Measurements from ENCODE around the gene PPM1E. TPM values are rescaled to one million over a fixed set of nuclear protein-coding genes. Genes with fewer than 3 reads are reported as not detected.
A peak's percentile ranks its signal among the peaks of the same experiment; 100 is the strongest.

PPM1E gene
- total RNA-seq, 2 experiments from 2014 or later: not detected

DNA sequence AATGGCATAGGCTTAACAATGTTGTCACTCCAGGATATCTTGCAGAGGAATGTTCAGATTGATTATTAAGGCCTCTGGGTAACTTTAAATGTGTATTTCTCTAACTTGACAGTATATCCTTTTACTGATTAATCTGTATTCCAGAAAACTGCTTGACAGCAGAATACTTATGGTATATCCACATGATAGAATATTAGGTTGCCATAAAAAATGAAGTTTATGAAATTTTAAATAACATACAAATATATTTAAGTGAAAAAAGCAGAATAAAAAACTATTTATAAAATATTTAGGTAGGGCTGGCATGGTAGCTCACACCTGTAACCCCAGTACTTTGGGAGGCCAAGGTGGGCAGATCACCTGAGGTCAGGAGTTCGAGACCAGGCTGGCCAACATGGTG, 244.4 kb downstream of the PPM1E start:
- H3K4me3 Mint-ChIP-seq: no peak overlapping the region
- no peaks in the 10 kb centered on the region for H3K27me3 Mint-ChIP-seq
- ChIA-PET CTCF (interaction anchor here (0.6 kb wide), 1 partner anchor 408 kb away, joined by 3 read pairs; no protein-coding TSS in a partner anchor), POLR2A (no interaction called here)
- H3K36me3 Mint-ChIP-seq (ENCODE audit: low read depth): peaks cover 34% of the 10 kb centered on the region
- no peaks in the 10 kb centered on the region for H3K9me3 Mint-ChIP-seq
- peak overlapping the region; percentile 95 for H3K27ac Mint-ChIP-seq
- peaks cover 28% of the 10 kb centered on the region for H3K4me1 Mint-ChIP-seq
- DNase-seq: no peak

DNA sequence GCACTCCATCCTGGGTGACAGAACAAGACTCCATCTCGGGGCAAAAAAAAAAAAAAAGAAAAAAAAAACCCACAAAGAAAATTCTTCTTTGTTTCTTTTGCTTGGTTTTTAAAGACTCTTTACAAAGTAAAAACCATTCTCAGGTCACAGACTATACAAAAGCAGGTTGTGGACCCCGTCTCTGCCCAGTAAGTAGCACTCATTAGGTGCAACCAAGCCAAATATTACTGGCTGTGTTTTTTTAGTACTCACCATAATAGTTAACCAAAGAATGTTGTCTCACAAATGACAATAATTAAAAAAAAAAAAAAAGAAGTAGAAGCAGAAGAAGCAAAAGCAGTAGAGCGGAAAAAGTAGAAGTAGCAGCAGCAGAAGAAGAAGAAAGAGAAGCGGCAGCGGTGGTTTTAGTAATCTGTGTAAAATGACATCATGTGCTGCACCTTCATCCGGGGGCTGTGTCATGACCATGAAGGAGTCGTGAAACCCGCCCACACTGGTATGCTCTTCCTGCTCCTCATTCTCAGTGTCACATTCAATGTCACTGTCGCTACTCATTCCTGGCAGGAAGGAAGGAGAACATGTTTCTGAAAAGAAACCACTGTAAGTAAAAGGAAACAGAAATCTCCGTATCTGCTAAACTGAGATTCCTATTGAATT, 245.6 kb downstream of the PPM1E start:
- peaks cover 31% of the 10 kb centered on the region for H3K36me3 Mint-ChIP-seq (ENCODE audit: low read depth)
- peak; percentile 87 for DNase-seq
- H3K9me3 Mint-ChIP-seq: no peaks in the 10 kb centered on the region
- H3K27ac Mint-ChIP-seq: peak overlapping the region; percentile 95
- peak overlapping the region; percentile 78 for H3K4me3 Mint-ChIP-seq
- ChIA-PET CTCF (interaction anchor here (0.7 to 0.9 kb wide), 2 partner anchors 162 to 474 kb away, joined by 3 to 4 read pairs; no protein-coding TSS in a partner anchor), POLR2A (interaction anchor here (0.7 kb wide), 1 partner anchor 480 kb away, joined by 5 read pairs; no protein-coding TSS in a partner anchor)
- peaks cover 28% of the 10 kb centered on the region for H3K4me1 Mint-ChIP-seq
- no peaks in the 10 kb centered on the region for H3K27me3 Mint-ChIP-seq

DNA sequence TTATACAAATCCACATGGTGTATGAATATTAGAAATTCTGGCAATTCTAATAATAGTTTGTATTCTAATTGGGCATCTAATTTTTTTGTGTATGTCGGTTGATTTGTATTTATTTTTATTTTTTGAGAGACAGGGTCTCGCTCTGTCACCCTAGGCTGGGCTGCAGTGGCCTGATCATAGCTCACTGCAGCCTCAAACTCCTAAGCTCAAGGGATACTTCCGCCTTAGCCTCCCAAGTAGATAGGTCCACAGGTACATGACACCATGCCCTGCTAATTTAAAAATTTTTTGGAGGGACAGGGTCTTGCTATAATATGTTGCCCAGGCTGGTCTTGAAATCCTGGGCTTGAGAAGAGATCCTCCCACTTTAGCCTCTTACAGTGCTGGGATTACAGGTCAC, 246.5 kb downstream of the PPM1E start:
- Mint-ChIP-seq H3K4me1 (peaks cover 28% of the 10 kb centered on the region), H3K4me3 (no peak overlapping the region), H3K27me3 (no peaks in the 10 kb centered on the region), H3K27ac (no peak overlapping the region), H3K9me3 (no peaks in the 10 kb centered on the region), H3K36me3 (ENCODE audit: low read depth) (peaks cover 31% of the 10 kb centered on the region)
- POLR2A ChIA-PET: interaction anchor here (0.7 kb wide), 1 partner anchor 310 kb away, joined by 5 read pairs; the partner anchor contains the start of gene RAD51C
- CTCF ChIA-PET: interaction anchor here (0.9 kb wide), 1 partner anchor 475 kb away, joined by 4 read pairs; no protein-coding TSS in a partner anchor
- no peak for DNase-seq

DNA sequence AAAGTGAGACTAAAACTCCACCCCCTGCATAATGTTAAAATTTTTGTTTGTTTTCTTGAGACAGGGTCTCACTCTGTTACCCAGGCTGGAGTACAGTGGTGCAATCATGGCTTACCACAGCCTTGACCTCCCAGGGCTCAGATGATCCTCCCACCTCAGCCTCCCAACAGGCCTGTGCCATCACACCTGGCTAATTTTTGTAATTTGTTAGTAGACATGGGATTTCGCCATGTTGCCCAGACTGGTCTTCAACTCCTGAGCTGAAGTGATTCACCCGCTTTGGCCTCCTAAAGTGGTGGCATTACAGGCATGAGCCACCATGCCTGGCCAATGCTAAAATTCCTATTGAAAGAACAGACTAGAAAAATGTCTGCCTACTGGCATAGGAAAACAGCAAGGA, 247.2 kb downstream of the PPM1E start:
- peak overlapping the region; percentile 41 for H3K27ac Mint-ChIP-seq
- POLR2A ChIA-PET: no interaction called here

DNA sequence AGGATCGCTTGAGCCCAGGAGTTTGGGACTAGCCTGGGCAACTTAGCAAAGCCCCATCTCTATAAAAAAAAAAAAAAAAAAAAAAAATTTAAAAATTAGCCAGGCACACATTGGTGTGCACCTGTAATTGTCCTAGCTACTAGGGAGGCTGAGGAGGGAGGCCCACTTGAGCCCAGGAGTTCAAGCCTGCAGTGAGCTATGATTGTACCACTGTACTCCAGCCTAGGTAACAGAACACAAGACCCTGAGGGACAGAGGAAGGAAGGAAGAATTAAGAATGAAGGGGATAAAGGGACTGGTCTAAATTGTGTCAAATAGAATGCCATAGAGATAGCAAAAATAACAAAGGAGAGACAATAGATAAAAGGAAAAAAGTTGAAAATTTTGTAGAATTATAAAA, 248.2 kb downstream of the PPM1E start:
- ChIA-PET CTCF (interaction anchor here (0.7 to 0.9 kb wide), 2 partner anchors 9 to 293 kb away, joined by 3 read pairs; no protein-coding TSS in a partner anchor), POLR2A (no interaction called here)
- DNase-seq: no peak
- H3K27ac Mint-ChIP-seq: no peak overlapping the region
- H3K36me3 Mint-ChIP-seq (ENCODE audit: low read depth): peaks cover 20% of the 10 kb centered on the region
- no peaks in the 10 kb centered on the region for H3K27me3 Mint-ChIP-seq
- H3K4me1 Mint-ChIP-seq: peaks cover 28% of the 10 kb centered on the region
- H3K4me3 Mint-ChIP-seq: no peak overlapping the region
- H3K9me3 Mint-ChIP-seq: no peaks in the 10 kb centered on the region

More for the DNA sequence above, 247.2 kb downstream of the PPM1E start:
- Mint-ChIP-seq H3K4me1 (peaks cover 28% of the 10 kb centered on the region), H3K27me3 (no peaks in the 10 kb centered on the region), H3K36me3 (ENCODE audit: low read depth) (peaks cover 28% of the 10 kb centered on the region), H3K9me3 (no peaks in the 10 kb centered on the region), H3K4me3 (no peak overlapping the region)
- DNase-seq: no peak
- CTCF ChIA-PET: interaction anchor here (0.6 to 0.9 kb wide), 2 partner anchors 292 to 411 kb away, joined by 3 to 4 read pairs; no protein-coding TSS in a partner anchor

DNA sequence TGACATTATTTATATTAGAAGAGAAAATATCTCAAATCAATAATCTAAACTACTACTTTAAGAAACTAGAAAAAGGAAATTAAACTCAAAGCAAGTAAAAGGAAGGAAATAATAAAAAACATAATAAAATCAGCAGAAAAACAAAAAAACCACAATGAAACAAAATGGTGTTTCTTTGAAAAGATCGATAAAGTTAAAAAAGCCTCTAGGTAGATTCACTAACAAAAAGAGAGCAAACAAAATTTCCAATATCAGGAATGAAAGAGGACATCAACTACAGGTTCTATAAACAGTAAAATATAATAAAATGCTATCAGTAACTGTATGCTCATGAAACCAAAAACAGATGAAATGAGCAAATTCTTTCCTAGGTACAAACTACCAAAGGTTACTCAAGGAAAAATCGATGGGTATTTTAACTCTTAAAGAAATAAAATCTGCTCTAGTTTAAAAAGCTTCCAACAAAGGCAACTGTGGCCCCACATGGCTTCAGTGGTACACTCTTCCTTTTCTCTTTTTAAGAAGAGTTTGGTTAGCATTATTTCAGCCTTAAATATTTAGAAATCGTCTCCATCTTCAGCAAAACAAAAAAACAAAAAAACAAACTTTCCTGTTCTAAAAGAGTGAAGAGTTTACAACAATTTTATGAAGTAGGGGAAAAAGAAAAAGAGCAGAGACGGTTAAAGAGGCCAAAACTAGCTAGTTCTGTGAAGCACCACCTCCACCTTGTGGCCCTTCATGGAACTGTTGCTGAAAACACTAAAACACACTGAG, 248.9 kb downstream of the PPM1E start:
- Mint-ChIP-seq H3K4me1 (peaks cover 28% of the 10 kb centered on the region), H3K27ac (peak overlapping the region; percentile 61), H3K27me3 (no peaks in the 10 kb centered on the region), H3K4me3 (no peak overlapping the region), H3K9me3 (no peaks in the 10 kb centered on the region), H3K36me3 (ENCODE audit: low read depth) (peaks cover 15% of the 10 kb centered on the region)
- peak; percentile 74 for DNase-seq
- POLR2A ChIA-PET: interaction anchor here (0.7 kb wide), 2 partner anchors 587 to 677 kb away, joined by 3 to 4 read pairs; partner anchors contain the start of gene RNF43
- CTCF ChIA-PET: interaction anchor here (0.6 to 3.7 kb wide), 12 partner anchors 9 to 1880 kb away, joined by 3 to 14 read pairs (median 4); a partner anchor contains a TSS

DNA sequence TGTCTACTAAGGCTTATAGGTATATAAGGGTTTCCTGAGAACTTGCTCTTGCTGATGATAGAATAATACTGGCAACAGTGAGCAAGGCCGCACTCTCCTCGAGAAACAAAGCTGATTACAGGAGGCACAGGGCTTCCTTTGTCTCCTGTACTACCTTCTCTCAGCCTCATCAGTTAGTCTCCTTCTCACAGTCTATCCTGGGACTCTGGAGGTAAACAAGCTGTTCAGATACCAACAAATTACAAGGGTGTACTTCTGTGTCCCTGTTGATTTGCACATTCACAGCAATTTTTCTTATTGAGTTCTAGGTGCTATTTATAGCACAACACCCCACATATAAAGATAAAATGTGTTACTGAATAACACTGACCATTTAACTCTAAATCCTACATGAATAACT, 252.3 kb downstream of the PPM1E start:
- POLR2A ChIA-PET: no interaction called here
- DNase-seq: no peak
- Mint-ChIP-seq H3K4me3 (no peak overlapping the region), H3K4me1 (peaks cover 6% of the 10 kb centered on the region), H3K27ac (no peak overlapping the region), H3K27me3 (no peaks in the 10 kb centered on the region), H3K36me3 (ENCODE audit: low read depth) (peaks cover 6% of the 10 kb centered on the region), H3K9me3 (no peaks in the 10 kb centered on the region)
- CTCF ChIA-PET: interaction anchor here (3.7 kb wide), 1 partner anchor 10 kb away, joined by 14 read pairs; no protein-coding TSS in a partner anchor

DNA sequence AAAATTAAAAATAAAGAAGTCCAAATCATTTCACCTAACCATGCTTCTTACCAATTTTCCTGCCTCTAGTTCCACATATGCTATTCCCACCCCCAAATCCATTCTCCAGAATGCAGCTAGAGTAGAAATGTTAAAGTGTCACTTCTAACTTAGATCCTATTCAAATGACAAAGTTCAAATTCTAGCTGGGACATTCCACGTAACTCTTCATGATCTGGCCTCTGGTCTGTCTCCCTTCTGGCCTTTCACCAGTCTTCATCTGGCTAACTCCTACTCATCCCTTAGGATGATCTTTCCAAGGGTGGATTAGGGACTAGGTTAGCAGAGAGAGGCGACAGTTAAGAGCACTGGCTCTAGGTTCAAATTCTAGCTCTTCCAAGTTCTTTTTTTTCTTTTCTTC, 253.1 kb downstream of the PPM1E start:
- ChIA-PET POLR2A (no interaction called here), CTCF (no interaction called here)
- H3K36me3 Mint-ChIP-seq (ENCODE audit: low read depth): peaks cover 9% of the 10 kb centered on the region
- no peaks in the 10 kb centered on the region for H3K9me3 Mint-ChIP-seq
- H3K4me3 Mint-ChIP-seq: no peak overlapping the region
- no peak for DNase-seq
- H3K4me1 Mint-ChIP-seq: peaks cover 5% of the 10 kb centered on the region
- no peaks in the 10 kb centered on the region for H3K27me3 Mint-ChIP-seq
- H3K27ac Mint-ChIP-seq: no peak overlapping the region

DNA sequence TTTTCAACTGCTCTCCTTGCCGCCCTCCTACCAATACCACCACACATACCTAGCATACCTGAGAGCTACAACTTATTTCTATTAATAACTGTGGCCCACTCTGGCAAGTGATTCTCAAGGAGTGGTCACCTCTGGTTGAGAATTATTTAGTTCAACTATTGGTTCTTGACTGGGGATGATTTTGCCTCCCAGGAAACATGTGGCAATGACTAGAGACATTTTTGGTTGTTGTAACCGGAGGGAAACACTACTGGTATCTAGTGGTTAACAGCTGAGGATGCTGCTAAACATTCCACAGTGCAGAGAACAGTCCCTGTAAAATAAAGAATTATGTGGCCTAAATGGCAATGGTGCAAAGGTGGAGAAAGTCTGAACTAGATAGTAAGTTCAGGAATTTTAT, 254.4 kb downstream of the PPM1E start:
- H3K27ac Mint-ChIP-seq: no peak overlapping the region

DNA sequence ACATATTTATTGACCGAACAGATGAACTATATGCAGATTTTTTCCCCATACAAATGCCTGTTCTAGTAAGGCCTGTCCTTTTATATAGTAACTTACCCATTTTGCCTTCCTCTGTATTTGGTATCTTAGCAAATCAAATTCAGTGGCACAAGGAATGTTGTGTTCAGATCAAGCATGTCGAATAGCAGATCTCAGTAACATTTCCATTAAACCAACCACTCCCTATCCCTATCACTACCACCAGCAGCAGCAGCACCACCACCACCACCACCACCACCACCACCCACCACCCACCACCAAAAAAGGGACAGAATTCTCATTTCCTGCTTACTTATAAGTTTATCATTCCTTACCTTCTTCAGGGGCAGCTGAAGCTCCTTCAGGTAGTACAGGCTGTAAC, 256.3 kb downstream of the PPM1E start:
- Mint-ChIP-seq H3K4me3 (no peak overlapping the region), H3K27ac (no peak overlapping the region), H3K9me3 (no peaks in the 10 kb centered on the region), H3K4me1 (no peaks in the 10 kb centered on the region), H3K36me3 (ENCODE audit: low read depth) (peaks cover 14% of the 10 kb centered on the region), H3K27me3 (no peaks in the 10 kb centered on the region)
- CTCF ChIA-PET: no interaction called here
- no peak for DNase-seq
- POLR2A ChIA-PET: no interaction called here

More for the DNA sequence above, 254.4 kb downstream of the PPM1E start:
- CTCF ChIA-PET: no interaction called here
- H3K27me3 Mint-ChIP-seq: no peaks in the 10 kb centered on the region
- no peaks in the 10 kb centered on the region for H3K9me3 Mint-ChIP-seq
- H3K4me3 Mint-ChIP-seq: no peak overlapping the region
- H3K4me1 Mint-ChIP-seq: no peaks in the 10 kb centered on the region
- POLR2A ChIA-PET: no interaction called here
- peaks cover 10% of the 10 kb centered on the region for H3K36me3 Mint-ChIP-seq (ENCODE audit: low read depth)
- DNase-seq: no peak

DNA sequence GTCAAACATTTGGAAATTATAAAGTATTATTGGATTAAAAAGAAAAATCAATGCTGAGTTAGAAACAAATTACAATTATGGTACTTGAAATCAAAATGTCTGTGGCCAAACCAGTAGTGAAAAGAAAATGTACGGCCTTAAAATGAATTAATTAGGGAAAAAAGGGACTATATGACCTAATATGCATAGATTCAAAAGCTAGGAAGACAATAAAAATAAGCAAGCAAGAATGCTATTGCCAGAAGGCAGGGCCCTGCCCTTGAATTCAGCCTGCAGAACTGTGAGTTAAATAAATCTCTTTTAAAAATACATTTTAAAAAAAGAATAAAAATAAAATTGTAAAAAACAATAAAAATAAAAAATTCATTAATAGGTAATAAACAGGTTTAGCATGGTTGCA, 262.4 kb downstream of the PPM1E start:
- no peak for DNase-seq
- H3K9me3 Mint-ChIP-seq: no peaks in the 10 kb centered on the region
- no peak overlapping the region for H3K27ac Mint-ChIP-seq
- no peaks in the 10 kb centered on the region for H3K4me1 Mint-ChIP-seq
- H3K4me3 Mint-ChIP-seq: no peak overlapping the region
- H3K36me3 Mint-ChIP-seq (ENCODE audit: low read depth): peaks cover 37% of the 10 kb centered on the region
- ChIA-PET POLR2A (no interaction called here), CTCF (interaction anchor here (4.7 kb wide), 1 partner anchor 12 kb away, joined by 14 read pairs; no protein-coding TSS in a partner anchor)
- H3K27me3 Mint-ChIP-seq: no peaks in the 10 kb centered on the region

DNA sequence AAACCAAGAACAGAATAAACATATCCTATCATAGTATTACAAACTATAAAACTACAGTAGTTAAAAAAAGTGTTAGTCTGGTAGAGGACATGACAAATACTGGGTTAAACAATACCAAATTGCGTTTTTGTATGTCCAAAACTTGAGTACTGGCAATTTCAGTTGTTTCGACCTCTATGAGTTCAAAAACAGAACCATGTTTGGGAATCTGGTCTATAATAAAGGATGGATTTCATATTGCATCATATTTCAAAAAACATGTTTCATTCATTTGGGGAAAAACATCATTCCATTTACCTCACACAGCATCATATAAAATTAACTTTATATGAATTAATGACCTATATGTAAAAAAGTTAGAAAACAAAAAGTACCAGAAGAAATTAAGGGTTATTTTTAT, 269.3 kb downstream of the PPM1E start:
- DNase-seq: no peak
- Mint-ChIP-seq H3K36me3 (ENCODE audit: low read depth) (peaks cover 29% of the 10 kb centered on the region), H3K4me3 (no peak overlapping the region), H3K27me3 (no peaks in the 10 kb centered on the region), H3K4me1 (peaks cover 2% of the 10 kb centered on the region), H3K27ac (no peak overlapping the region), H3K9me3 (no peaks in the 10 kb centered on the region)
- POLR2A ChIA-PET: no interaction called here
- CTCF ChIA-PET: no interaction called here
